Skeletal muscle cell (primary cell): ENCODE data around the gene SCAPER.

ENCODE experiments used
- DNase-seq: peaks from one replicate; pipeline ENCODE4 v3.0.0-alpha.2; 2010; ENCODE audit warnings: low read depth
- H3K4me3 ChIP-seq: 2 replicates; pipeline ENCODE4 v1.5.1; 2011; ENCODE audit warnings: low read depth, mild to moderate bottlenecking, control low read depth, low read length, moderate library complexity

Gene SCAPER

DNA sequence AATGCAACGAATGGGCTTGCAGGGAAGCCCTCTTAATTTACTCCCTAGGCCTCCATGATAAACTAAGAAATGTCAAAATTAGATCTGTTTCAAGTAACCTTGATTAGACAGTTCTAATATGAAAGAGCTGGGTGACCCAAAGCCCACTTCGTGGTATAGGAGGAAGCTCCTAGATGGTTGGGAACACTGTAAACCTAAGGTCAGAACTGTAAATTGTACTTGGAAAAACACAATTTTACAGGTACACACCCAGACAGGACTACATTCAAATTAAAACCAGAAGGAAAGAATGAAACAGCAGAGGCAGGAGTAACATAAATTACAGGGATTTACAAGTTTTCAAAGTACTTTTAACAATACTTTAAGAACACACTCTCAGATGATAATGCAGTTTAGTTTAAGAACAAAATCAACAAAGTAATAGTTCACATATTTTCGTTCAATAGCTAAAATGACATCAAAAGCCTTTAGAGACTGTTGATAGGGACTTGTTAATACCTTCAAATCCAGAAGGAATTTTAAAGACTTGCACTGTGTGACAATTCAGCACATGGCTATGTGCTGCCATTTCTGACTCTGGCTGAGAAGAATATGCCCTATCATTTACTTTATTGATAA, 550.2 kb downstream of the SCAPER start:
- DNase-seq, result no peak
- no peak overlapping the region for H3K4me3 ChIP-seq

DNA sequence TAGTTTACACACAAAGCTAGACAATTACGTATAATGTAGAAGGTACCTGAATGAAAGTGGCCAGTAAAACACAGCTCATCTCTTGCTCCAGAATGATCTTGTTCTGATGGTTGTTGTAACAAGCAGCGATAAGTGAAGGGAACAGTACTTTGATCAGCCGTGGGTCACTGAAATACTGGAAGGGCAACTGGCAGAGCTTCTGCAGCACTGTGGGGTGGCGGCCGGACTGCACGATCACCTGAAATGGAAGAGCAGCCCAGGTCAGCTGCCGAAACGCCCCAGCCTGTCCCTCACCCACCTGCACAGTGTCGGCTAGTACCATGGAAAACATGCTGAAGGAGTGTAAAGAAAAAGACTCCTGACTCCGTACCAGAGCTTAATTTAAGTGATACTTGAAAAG, 551.2 kb downstream of the SCAPER start:
- DNase-seq, result no peak
- H3K4me3 ChIP-seq, result no peak overlapping the region

DNA sequence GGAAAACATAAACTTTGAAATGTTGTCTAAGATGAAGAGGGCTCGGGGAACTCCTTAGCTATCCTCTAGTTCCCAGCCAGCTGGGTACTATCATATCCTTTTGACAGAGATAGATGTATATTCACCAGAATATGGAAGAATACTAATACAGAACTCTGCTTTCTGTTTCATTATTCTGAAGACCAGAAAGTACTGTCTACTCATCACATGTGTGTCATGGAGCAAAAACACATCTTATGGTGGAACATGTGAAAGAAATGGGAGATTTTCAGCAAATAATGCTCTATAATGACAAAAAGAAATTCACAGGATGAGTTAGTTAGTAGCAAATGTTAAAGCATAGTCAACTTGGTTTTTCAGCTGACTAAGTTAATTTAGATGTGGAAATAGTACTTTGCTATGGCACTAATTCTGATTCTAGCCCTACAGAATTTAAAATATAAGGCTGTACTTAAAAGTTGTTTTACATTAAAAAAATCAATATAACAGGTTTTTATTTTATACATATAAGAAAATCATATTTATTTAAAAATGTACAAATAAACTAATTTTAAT, 552.0 kb downstream of the SCAPER start:
- no peak overlapping the region for H3K4me3 ChIP-seq
- no peak for DNase-seq

DNA sequence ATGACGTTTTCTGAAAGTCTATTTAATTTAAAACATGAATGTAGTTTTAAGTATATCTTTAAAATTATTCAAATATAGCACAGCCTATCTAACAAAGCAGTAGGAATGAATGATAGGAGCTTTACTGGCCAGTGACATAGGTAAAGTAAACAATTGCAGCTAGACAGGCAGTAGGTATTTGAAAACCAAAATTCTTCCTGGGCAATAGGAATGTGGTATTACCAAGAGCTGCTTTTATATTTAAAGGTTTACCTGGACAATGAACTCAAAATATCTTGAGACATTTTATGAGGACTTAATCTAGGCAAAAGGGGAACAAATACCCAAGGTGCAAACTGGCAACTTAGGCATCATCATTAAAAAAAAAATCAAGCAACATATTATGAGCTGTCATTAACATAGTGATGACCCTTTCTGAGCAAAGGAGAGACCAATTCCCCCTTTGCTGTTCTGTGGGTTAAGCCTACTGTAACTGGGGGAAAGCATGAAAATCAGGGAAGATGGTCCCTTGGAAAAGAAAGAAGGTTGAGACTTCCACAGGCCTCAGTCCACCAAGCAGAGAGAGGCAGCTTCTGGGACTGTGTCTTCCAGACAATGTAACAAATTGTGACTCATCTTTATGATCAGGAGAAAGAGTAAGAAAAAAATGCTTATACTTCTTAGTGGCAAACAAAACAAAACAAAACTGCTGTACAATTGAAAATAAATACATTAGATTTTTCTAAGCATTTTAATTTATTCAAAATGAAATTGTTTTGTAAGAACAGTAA, 555.7 kb downstream of the SCAPER start:
- H3K4me3 ChIP-seq, result no peak overlapping the region
- no peak for DNase-seq

DNA sequence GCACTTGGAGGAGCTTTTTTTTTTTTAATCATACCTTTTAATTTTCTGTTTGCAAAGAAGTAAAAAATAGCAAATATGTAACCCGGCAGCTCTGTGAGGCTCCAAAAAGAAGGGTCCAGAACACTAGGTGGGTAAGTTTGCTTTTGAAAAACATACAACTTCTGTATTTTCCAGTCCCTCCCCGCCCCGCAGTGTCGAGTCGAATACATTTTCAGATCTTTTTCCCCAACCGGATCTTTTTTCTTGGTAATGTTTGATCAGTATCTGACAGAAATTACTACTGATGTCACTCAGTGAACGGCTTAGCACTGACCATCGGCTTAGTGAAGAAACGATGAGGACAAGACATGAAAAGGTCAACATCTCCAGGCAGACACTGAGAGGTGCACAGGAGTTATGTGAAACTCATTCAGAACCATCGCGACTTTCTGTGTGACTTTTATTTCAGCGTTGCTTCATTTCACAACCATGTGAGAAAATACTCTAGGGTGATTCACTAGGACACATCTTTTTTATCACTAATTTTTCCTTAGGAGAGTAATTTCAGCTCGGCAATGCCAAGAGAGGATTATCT, 557.6 kb downstream of the SCAPER start:
- no peak for DNase-seq
- peak overlapping the region; percentile 43 for H3K4me3 ChIP-seq

DNA sequence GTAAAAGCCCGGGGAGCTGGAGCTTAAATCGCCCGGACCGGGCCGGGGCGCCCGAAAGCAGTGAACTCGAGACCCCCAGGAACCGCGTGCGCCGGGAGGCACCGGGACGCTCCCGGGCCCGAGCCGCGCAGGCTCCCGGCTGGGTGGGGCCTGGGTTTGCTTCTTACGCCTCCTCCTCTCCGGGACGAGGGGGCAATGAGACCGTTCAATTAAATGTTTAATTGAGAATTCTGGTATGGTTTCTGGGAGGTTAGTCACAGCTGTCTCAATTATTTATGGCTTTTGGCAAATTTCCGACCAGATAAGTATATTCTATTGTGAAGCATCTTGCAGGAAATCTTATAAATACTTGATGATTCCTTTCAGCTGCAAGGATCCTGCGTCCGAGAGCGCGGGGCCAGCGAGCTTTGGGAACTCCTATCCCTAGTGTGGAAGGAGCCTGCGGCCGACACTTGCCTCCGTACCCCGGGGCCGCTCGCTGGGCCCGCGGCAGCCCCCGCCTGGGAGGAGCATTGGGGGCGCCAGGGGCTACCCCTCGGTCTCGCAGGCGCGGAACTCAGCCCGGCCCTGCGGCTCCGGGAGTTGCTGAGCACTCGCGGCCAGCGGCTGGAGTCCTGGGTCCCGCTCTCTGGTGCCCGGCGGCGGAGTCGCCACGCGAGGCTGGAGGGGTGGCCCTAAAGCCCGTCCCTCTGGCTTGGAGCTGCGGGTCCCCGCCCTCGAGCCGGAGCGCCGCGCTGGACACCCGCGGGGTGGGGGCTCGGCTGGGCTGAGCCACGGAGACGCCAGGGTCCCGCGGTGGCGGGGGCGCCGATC, 558.3 kb downstream of the SCAPER start:
- H3K4me3 ChIP-seq, result peak overlapping the region; percentile 43
- DNase-seq, result no peak

DNA sequence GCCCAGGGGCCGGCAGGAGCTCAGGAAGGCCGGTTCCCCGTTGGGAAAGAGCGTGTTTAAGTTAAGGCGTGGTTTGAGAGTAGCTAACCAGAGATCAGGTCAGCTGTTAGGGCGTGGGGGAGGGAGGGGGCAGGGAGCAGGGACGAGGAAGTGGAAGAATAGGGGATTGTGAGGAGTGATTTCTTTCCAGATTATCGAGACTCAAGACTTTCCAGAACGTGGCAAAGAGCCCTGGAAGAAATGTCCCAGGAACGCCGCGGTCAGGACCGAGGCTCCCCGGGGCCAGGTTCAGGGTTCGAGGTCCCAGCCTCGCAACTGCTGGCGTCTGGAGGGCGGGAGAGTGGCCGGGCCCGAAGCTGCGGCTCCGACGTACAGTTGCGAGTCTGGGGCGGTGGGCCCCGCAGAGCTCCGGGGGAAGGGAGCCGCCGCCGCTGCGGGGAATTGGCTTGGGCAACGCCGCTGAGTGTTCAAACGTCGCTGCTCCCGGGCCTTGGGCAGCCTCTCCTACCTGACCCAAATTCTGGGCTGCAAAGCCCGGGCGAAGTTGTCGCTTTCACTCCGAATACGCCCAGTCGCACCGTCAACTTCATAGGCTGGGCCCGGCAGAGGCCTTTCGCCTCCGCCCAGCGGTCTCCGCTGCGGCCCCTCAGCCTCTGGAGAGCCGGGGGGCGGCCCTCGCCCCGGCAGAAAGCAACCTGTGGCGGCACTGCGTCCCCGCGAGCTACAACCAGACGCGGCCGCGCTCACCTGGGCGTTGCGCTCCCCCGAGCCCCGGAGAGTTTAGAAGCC, 559.1 kb downstream of the SCAPER start:
- DNase-seq, result no peak
- peak overlapping the region; percentile 43 for H3K4me3 ChIP-seq

DNA sequence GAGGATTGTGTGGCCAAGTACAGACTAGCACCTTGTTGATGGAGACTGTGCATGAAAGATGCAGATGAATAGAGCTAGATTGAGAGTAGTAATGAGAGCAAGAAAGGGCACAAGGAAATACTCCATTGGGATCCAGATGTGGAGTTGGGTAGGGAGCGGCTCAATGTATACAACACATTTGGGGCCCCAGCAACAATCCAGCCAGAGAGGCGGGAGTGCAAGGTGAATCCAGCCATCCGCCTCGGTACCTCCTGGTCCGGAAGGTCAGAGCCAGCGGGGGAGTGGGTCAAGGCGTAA, 559.6 kb downstream of the SCAPER start:
- DNase-seq, result no peak
- no peak overlapping the region for H3K4me3 ChIP-seq

DNA sequence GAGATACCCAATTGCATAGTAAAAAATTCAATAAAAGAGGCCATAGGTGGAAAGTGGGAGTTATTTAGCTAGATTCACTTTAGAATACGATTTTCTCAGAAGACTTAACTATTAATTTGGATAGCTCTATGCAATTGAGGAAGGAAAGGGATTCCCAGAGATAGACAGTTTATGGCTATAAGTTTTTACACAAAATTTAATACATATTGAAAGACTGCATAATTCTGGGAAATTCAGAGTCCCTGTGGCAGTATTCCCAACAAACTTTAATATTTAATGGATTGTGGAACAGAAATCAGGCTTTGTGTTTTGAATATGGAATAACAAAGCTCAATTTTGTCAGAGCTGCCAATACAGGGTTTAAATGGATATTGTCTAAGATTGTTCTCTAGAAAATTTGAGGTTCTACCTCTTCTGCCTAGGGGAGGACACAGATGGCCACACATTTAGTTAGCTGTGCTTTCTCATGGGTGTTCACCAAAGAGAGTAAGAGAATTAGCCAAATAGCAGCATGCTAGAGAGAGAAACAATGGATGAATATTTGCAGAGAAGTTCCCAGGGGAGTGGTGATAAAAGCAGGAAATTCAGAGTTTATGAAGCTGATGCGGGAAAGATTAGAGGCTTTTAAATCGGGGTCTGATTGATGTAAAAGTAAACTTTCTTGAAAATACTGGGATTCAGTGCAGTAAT, 560.1 kb downstream of the SCAPER start:
- no peak for DNase-seq
- no peak overlapping the region for H3K4me3 ChIP-seq

DNA sequence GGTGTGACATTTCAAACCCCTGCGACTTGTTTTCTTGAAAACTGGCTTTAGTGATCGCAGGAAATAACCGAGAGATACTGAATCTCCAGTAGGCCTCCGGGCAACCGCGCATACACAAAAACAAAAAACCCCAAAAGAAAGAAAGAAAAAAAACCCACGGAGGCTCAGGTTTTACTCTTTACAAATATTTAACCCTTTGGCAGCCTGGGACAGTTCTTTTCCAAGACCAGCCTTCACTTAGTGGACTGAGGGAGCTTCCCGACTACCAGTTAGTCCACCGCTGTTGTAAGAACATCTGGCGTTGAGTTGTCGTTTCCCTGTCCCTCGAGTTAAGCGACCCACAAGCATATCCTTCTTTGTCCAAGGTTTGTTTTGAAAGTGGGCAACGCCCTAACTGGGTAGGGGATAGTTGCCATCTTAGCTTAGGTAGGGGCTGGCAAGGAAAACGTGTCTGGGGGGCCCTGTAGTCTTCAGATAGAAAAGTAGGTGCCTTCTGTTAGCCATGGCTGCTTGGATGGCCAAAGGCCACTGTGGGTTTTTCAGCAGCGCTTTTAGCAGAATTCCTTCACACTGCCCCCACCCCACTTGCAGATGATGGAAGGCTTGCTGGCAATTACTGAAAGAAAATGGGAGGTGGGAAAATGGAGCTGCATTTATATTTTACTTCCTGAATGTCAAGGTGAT, 561.7 kb downstream of the SCAPER start:
- no peak overlapping the region for H3K4me3 ChIP-seq
- DNase-seq, result no peak

DNA sequence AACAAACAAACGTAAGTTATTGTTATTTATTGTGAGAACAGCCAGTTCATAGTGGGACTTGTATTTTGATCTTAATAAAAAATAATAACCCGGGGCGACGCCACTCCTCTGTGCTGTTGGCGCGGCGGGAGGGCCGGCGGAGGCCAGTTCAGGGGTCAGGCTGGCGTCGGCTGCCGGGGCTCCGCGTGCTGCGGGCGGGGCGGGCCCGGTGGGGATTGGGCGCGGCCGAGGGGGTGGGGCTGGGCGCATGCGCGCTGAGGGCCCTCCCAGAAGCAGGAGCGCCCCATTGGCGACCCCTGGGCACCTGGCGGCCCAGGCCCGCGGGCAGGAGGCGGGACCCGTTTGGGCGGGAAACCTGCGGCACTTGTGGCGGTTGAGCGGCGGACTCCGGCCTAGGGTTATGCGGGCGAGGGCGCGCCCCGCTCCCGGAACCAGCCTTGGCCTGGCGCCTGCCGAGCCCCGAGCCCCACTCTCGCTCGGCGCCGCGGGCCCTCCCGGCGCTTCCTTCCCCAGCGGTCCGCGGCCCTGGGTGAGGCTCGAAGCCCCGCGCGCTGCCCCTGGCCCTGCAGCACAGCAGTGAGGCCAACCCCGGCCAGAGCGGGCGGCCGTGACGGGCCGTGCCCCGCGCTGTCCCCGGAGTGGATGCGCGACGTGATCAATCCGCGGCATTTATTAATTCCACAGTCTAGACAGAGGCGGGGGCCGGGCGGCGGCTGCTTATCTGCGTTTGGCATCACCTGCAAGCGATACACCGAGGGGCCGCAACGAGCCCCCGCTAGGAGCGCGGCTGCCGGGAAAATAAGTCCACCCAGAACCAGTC, 562.5 kb downstream of the SCAPER start:
- no peak overlapping the region for H3K4me3 ChIP-seq
- DNase-seq, result no peak

DNA sequence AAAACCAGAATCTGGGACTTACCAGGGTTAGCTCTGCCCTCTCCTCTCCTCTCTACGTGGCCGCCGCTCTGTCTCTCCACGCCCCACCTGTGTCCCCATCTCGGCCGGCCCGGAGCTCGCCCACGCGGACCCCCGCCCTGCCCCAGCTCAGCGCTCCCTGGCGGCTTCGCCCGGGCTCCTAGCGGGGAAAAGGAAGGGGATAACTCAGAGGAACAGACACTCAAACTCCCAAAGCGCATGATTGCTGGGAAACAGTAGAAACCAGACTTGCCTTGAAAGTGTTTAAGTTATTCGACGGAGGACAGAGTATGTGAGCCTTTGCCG, 563.1 kb downstream of the SCAPER start:
- no peak for DNase-seq
- H3K4me3 ChIP-seq, result no peak overlapping the region

DNA sequence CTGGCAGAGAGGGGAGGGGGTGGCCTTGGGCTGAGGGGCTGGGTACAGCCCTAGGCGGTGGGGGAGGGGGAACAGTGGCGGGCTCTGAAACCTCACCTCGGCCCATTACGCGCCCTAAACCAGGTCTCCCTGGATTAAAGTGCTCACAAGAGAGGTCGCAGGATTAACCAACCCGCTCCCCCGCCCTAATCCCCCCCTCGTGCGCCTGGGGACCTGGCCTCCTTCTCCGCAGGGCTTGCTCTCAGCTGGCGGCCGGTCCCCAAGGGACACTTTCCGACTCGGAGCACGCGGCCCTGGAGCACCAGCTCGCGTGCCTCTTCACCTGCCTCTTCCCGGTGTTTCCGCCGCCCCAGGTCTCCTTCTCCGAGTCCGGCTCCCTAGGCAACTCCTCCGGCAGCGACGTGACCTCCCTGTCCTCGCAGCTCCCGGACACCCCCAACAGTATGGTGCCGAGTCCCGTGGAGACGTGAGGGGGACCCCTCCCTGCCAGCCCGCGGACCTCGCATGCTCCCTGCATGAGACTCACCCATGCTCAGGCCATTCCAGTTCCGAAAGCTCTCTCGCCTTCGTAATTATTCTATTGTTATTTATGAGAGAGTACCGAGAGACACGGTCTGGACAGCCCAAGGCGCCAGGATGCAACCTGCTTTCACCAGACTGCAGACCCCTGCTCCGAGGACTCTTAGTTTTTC, 563.6 kb downstream of the SCAPER start:
- H3K4me3 ChIP-seq, result no peak overlapping the region
- no peak for DNase-seq

DNA sequence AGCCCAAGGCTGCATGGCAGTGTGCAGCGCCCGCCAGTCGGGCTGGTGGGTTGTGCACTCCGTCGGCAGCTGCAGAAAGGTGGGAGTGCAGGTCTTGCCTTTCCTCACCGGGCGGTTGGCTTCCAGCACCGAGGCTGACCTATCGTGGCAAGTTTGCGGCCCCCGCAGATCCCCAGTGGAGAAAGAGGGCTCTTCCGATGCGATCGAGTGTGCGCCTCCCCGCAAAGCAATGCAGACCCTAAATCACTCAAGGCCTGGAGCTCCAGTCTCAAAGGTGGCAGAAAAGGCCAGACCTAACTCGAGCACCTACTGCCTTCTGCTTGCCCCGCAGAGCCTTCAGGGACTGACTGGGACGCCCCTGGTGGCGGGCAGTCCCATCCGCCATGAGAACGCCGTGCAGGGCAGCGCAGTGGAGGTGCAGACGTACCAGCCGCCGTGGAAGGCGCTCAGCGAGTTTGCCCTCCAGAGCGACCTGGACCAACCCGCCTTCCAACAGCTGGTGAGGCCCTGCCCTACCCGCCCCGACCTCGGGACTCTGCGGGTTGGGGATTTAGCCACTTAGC, 564.3 kb downstream of the SCAPER start:
- DNase-seq, result no peak
- H3K4me3 ChIP-seq, result no peak overlapping the region

DNA sequence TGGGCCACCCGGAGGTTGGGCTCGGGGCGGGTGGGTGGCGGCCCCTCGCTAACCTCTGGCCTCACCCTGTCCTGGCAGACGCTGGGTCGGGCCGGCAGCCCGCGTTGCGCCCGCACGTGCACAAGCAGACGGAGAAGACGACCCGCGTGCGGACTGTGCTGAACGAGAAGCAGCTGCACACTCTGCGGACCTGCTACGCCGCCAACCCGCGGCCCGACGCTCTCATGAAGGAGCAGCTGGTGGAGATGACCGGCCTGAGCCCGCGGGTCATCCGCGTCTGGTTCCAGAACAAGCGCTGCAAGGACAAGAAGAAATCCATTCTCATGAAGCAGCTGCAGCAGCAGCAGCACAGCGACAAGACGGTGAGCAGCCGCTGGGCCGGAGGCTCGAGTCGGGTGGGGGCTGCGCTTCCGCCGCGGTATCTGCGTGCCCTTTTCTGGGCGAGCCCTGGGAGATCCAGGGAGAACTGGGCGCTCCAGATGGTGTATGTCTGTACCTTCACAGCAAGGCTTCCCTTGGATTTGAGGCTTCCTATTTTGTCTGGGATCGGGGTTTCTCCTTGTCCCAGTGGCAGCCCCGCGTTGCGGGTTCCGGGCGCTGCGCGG, 564.8 kb downstream of the SCAPER start:
- H3K4me3 ChIP-seq, result peak overlapping the region; percentile 18
- DNase-seq, result no peak
